Measurements from ENCODE around the gene ZBTB7C.

Gene ZBTB7C

GRCh38 chr18:48104705-48105104 lies 304.5 kb downstream of the ZBTB7C start:
- no peak for FAIRE-seq

GRCh38 chr18:48100651-48101165 lies 308.5 kb downstream of the ZBTB7C start:
- no peak for FAIRE-seq
- TF ChIP-seq POU2F2 (IDR thresholded peaks at IDR 0.05; ENCODE audit: low read depth, low read length) (no peak), SPI1 (IDR thresholded peaks at IDR 0.05; ENCODE audit: low read depth, low read length) (no peak), POLR2A (IDR thresholded peaks at IDR 0.05; ENCODE audit: low read depth, low read length) (no peak), TAF1 (IDR thresholded peaks at IDR 0.05; ENCODE audit: low read depth, low read length) (no peak), POLR2AphosphoS5 (IDR thresholded peaks at IDR 0.05; ENCODE audit: low read depth, low read length) (no peak), PAX5 (IDR thresholded peaks at IDR 0.05; ENCODE audit: insufficient read depth, low read length, severe bottlenecking) (no peak)

More at GRCh38 chr18:48104705-48105104, 304.5 kb downstream of the ZBTB7C start:
- DNase-seq (ENCODE audit: insufficient read length, low spot score), result no peak
- TF ChIP-seq TAF1 (IDR thresholded peaks at IDR 0.05; ENCODE audit: low read depth, low read length) (no peak), POLR2AphosphoS5 (IDR thresholded peaks at IDR 0.05; ENCODE audit: low read depth, low read length) (no peak), PAX5 (IDR thresholded peaks at IDR 0.05; ENCODE audit: insufficient read depth, low read length, severe bottlenecking) (no peak), SPI1 (IDR thresholded peaks at IDR 0.05; ENCODE audit: low read depth, low read length) (no peak), POLR2A (IDR thresholded peaks at IDR 0.05; ENCODE audit: low read depth, low read length) (no peak), POU2F2 (IDR thresholded peaks at IDR 0.05; ENCODE audit: low read depth, low read length) (no peak)

GRCh38 chr18:48100165-48100575 lies 309.0 kb downstream of the ZBTB7C start:
- no peak for DNase-seq (ENCODE audit: insufficient read length, low spot score)
- FAIRE-seq, result no peak
- TF ChIP-seq POLR2AphosphoS5 (IDR thresholded peaks at IDR 0.05; ENCODE audit: low read depth, low read length), result no peak
- TF ChIP-seq PAX5 (IDR thresholded peaks at IDR 0.05; ENCODE audit: insufficient read depth, low read length, severe bottlenecking), result no peak
- no peak for TF ChIP-seq SPI1 (IDR thresholded peaks at IDR 0.05; ENCODE audit: low read depth, low read length)
- TF ChIP-seq TAF1 (IDR thresholded peaks at IDR 0.05; ENCODE audit: low read depth, low read length), result no peak
- no peak for TF ChIP-seq POU2F2 (IDR thresholded peaks at IDR 0.05; ENCODE audit: low read depth, low read length)
- TF ChIP-seq POLR2A (IDR thresholded peaks at IDR 0.05; ENCODE audit: low read depth, low read length), result no peak

More at GRCh38 chr18:48100651-48101165, 308.5 kb downstream of the ZBTB7C start:
- no peak for DNase-seq (ENCODE audit: insufficient read length, low spot score)

- DNase-seq (ENCODE audit: insufficient read length, low spot score), result no peak
- FAIRE-seq, result no peak
- TF ChIP-seq SPI1 (IDR thresholded peaks at IDR 0.05; ENCODE audit: low read depth, low read length), result no peak
- TF ChIP-seq POU2F2 (IDR thresholded peaks at IDR 0.05; ENCODE audit: low read depth, low read length), result no peak
- TF ChIP-seq TAF1 (IDR thresholded peaks at IDR 0.05; ENCODE audit: low read depth, low read length), result no peak
- no peak for TF ChIP-seq PAX5 (IDR thresholded peaks at IDR 0.05; ENCODE audit: insufficient read depth, low read length, severe bottlenecking)
- TF ChIP-seq POLR2A (IDR thresholded peaks at IDR 0.05; ENCODE audit: low read depth, low read length), result no peak
- TF ChIP-seq POLR2AphosphoS5 (IDR thresholded peaks at IDR 0.05; ENCODE audit: low read depth, low read length), result no peak
Observed at GRCh38 chr18:48099481-48100164, 309.6 kb downstream of the ZBTB7C start.

GRCh38 chr18:48098538-48098937 lies 310.6 kb downstream of the ZBTB7C start:
- no peak for DNase-seq (ENCODE audit: insufficient read length, low spot score)
- TF ChIP-seq POU2F2 (IDR thresholded peaks at IDR 0.05; ENCODE audit: low read depth, low read length), result no peak
- TF ChIP-seq PAX5 (IDR thresholded peaks at IDR 0.05; ENCODE audit: insufficient read depth, low read length, severe bottlenecking), result no peak
- no peak for FAIRE-seq

DNA sequence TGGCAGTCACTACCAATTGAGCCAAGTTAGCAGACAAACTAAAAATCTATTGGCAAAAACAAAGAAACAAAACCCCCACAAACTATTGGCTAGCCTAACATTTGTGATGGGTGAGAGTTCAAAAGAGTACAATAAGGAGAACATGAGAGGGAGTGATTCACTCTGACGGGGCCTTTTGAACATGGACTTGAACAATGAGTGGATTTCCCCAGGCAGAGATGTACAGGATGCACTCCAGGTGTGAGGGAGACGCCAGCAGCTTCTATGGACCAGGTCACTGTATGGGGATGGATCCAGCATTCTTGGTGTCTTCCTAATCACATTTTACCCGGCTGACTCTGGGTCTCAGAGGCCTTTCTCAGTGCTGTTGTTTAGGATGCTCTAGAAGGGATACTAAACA lies 311.2 kb downstream of the ZBTB7C start:
- TF ChIP-seq POU2F2 (IDR thresholded peaks at IDR 0.05; ENCODE audit: low read depth, low read length) (no peak), POLR2AphosphoS5 (IDR thresholded peaks at IDR 0.05; ENCODE audit: low read depth, low read length) (no peak), SPI1 (IDR thresholded peaks at IDR 0.05; ENCODE audit: low read depth, low read length) (no peak), PAX5 (IDR thresholded peaks at IDR 0.05; ENCODE audit: insufficient read depth, low read length, severe bottlenecking) (no peak), POLR2A (IDR thresholded peaks at IDR 0.05; ENCODE audit: low read depth, low read length) (no peak), TAF1 (IDR thresholded peaks at IDR 0.05; ENCODE audit: low read depth, low read length) (no peak)

GRCh38 chr18:48095726-48096125 lies 313.5 kb downstream of the ZBTB7C start:
- no peak for TF ChIP-seq PAX5 (IDR thresholded peaks at IDR 0.05; ENCODE audit: insufficient read depth, low read length, severe bottlenecking)
- TF ChIP-seq SPI1 (IDR thresholded peaks at IDR 0.05; ENCODE audit: low read depth, low read length), result no peak
- no peak for TF ChIP-seq POU2F2 (IDR thresholded peaks at IDR 0.05; ENCODE audit: low read depth, low read length)
- TF ChIP-seq TAF1 (IDR thresholded peaks at IDR 0.05; ENCODE audit: low read depth, low read length), result no peak
- no peak for TF ChIP-seq POLR2AphosphoS5 (IDR thresholded peaks at IDR 0.05; ENCODE audit: low read depth, low read length)
- no peak for TF ChIP-seq POLR2A (IDR thresholded peaks at IDR 0.05; ENCODE audit: low read depth, low read length)
- FAIRE-seq, result no peak
- no peak for DNase-seq (ENCODE audit: insufficient read length, low spot score)

More for the DNA sequence above, 311.2 kb downstream of the ZBTB7C start:
- DNase-seq (ENCODE audit: insufficient read length, low spot score), result no peak
- FAIRE-seq, result no peak

DNA sequence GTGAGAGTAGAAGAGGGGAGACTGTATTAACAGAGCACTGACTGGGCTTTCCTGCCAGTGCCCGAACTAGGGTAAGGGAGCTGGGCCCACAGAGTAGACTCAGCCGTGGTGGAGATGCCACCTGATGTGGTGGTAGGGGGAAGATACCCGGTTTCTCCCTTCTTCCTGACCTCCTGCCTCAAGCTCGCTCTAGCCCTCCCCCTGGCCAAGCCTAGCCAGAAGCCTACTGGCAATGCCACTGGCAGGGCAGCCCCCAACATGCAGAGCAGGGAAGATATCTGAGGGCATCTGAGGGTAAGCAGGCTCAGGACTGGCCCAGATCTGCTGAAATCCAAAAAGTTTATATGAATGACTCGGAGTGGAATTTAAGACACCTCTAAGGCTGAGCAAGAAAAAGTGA lies 316.1 kb downstream of the ZBTB7C start:
- DNase-seq (ENCODE audit: insufficient read length, low spot score), result no peak
- FAIRE-seq, result no peak
- TF ChIP-seq TAF1 (IDR thresholded peaks at IDR 0.05; ENCODE audit: low read depth, low read length), result no peak
- TF ChIP-seq POLR2AphosphoS5 (IDR thresholded peaks at IDR 0.05; ENCODE audit: low read depth, low read length), result no peak
- no peak for TF ChIP-seq POU2F2 (IDR thresholded peaks at IDR 0.05; ENCODE audit: low read depth, low read length)
- no peak for TF ChIP-seq POLR2A (IDR thresholded peaks at IDR 0.05; ENCODE audit: low read depth, low read length)
- no peak for TF ChIP-seq SPI1 (IDR thresholded peaks at IDR 0.05; ENCODE audit: low read depth, low read length)
- no peak for TF ChIP-seq PAX5 (IDR thresholded peaks at IDR 0.05; ENCODE audit: insufficient read depth, low read length, severe bottlenecking)

DNA sequence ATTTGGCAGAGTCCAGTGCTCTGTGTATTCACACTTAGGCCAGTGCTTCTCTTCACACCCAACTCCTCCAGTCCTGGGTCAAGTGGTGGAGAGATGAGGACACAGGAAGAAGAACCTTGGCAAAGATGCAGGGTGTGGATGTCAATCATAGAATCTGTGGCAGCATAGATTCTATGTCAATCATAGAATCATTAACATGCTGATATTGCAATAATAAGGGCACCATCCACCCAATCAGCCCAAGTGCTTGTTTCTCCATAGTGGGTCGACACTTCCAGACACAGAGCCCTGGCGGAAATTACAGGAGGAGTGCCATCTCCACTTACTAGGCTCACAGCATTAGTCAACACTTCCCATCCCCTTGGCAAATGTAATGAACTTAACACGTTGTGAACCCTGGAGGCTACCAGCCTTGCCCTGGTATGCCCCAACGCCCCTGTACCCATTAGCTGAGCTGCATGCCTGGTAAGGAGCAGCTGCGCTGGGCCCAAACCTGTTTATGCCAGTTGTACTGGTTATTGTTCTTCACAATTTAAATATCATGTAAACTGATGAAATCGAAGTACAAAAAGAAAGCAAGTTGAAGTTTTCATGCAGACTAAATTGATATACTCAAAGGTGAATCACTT lies 317.2 kb downstream of the ZBTB7C start:
- FAIRE-seq (no peak), DNase-seq (ENCODE audit: insufficient read length, low spot score) (no peak)
- TF ChIP-seq POLR2AphosphoS5 (IDR thresholded peaks at IDR 0.05; ENCODE audit: low read depth, low read length), result no peak
- no peak for TF ChIP-seq PAX5 (IDR thresholded peaks at IDR 0.05; ENCODE audit: insufficient read depth, low read length, severe bottlenecking)

All from GM12891 (cell line).